H1 (cell line): Measurements from ENCODE around the gene GDI2. TPM values are rescaled to one million over a fixed set of nuclear protein-coding genes. Genes with fewer than 3 reads are reported as not detected.

Experiments
- CTCF ChIA-PET: fragments of 300-600 bp; sonication (Branson Sonifier 250); formaldehyde crosslinking; loops from one replicate; lab custom pipeline; 2021; ENCODE audit not compliant: partially characterized antibody; lab: Charles Lee
- POLR2A ChIA-PET: fragments of 300-600 bp; sonication (Branson Sonifier 250); formaldehyde crosslinking; loops from one replicate; lab custom pipeline; 2021; ENCODE audit warnings: inconsistent platforms; ENCODE audit not compliant: partially characterized antibody; lab: Charles Lee
- DNase-seq, 2 experiments: peaks; one replicate each; pipeline versions ENCODE4 v3.0.0 to v3.0.0-alpha.2; 2010 to 2022; ENCODE audit warnings: low spot score in 2 of 2, low read depth in 1 of 2, mixed read lengths in 1 of 2
- FAIRE-seq: peaks from 2 replicates; lab custom pipeline; 2011; peaks lifted over from hg19 to GRCh38; lab: Jason Lieb, UNC
- H2AFZ ChIP-seq: 2 replicates; pipeline ENCODE4 v1.8.1; 2012; ENCODE audit warnings: low read length, inconsistent platforms
- H2AK5ac ChIP-seq: 2 replicates; pipeline ENCODE4 v1.6.1; 2013; ENCODE audit warnings: low read depth, low read length
- H2BK120ac ChIP-seq: replicated peaks from 2 replicates; pipeline ENCODE3; 2013; ENCODE audit warnings: low read depth, low read length, inconsistent platforms
- H2BK12ac ChIP-seq: 2 replicates; pipeline ENCODE4 v1.6.1; 2013; ENCODE audit warnings: low read depth, low read length
- H2BK15ac ChIP-seq: 2 replicates; pipeline ENCODE4 v1.6.1; 2013; ENCODE audit warnings: low read length
- H2BK20ac ChIP-seq: 2 replicates; pipeline ENCODE4 v1.6.1; 2013; ENCODE audit warnings: low read length
- H2BK5ac ChIP-seq: 2 replicates; pipeline ENCODE4 v1.6.1; 2013; ENCODE audit warnings: low read depth, low read length
- H3K14ac ChIP-seq: 2 replicates; pipeline ENCODE4 v1.6.1; 2013; ENCODE audit warnings: inconsistent platforms; ENCODE audit not compliant: insufficient read length
- H3K18ac ChIP-seq: 2 replicates; pipeline ENCODE4 v1.6.1; 2013; ENCODE audit warnings: low read length; ENCODE audit errors: extremely low read depth
- H3K23ac ChIP-seq: 2 replicates; pipeline ENCODE4 v1.6.1; 2013; ENCODE audit warnings: inconsistent platforms; ENCODE audit not compliant: insufficient read length
- H3K23me2 ChIP-seq: 2 replicates; pipeline ENCODE4 v1.6.1; 2013; ENCODE audit warnings: low read depth, low read length
- H3K27ac ChIP-seq: 2 replicates; pipeline ENCODE4 v1.6.1; 2011; ENCODE audit warnings: low read depth, low read length, inconsistent platforms
- H3K27me3 ChIP-seq, 4 experiments: replicated peaks in 1 of 4; 1 replicate in 1 of 4; 2 replicates in 3 of 4; pipeline versions ENCODE4 v1.6.1 to v1.8.1; 2011 to 2013; ENCODE audit warnings: low read length in 3 of 4, mild to moderate bottlenecking in 3 of 4, inconsistent platforms in 2 of 4, mixed read lengths in 2 of 4, moderate library complexity in 1 of 4; ENCODE audit not compliant: control insufficient read depth in 3 of 4, insufficient read depth in 3 of 4; ENCODE audit errors: extremely low read depth in 1 of 4
- H3K36me3 ChIP-seq, 4 experiments: 2 replicates each; pipeline versions ENCODE4 v1.6.1 to v1.8.1; 2011 to 2013; ENCODE audit warnings: mild to moderate bottlenecking in 4 of 4, low read length in 3 of 4, moderate library complexity in 2 of 4, control low read depth in 1 of 4, inconsistent platforms in 1 of 4; ENCODE audit not compliant: insufficient read depth in 4 of 4, control insufficient read depth in 2 of 4
- H3K4ac ChIP-seq: replicated peaks from 2 replicates; pipeline ENCODE3; 2013; ENCODE audit warnings: low read length, low read depth, mixed read lengths, inconsistent platforms; ENCODE audit not compliant: insufficient read length
- H3K4me1 ChIP-seq, 4 experiments: replicated peaks in 1 of 4; 1 replicate in 1 of 4; 2 replicates in 3 of 4; pipeline versions ENCODE4 v1.6.1 to v1.8.1; 2011 to 2013; ENCODE audit warnings: low read length in 3 of 4, inconsistent platforms in 2 of 4, mixed read lengths in 1 of 4; ENCODE audit not compliant: insufficient read depth in 4 of 4, control insufficient read depth in 3 of 4
- H3K4me2 ChIP-seq, 2 experiments: 2 replicates each; pipeline versions ENCODE4 v1.6.1 to v1.8.1; 2011 to 2013; ENCODE audit warnings: low read depth in 2 of 2, low read length in 2 of 2, control low read depth in 1 of 2, inconsistent platforms in 1 of 2, mild to moderate bottlenecking in 1 of 2; ENCODE audit not compliant: insufficient read depth in 1 of 2
- H3K4me3 ChIP-seq, 4 experiments: fragments of 200-600, 300-600 bp in 1 of 4; sonication (generic), shearing (Covaris generic), sonication (Bioruptor Twin) in 1 of 4; 2 replicates each; pipeline versions ENCODE4 v1.5.1 to v1.8.1; 2011 to 2016; ENCODE audit warnings: low read length in 4 of 4, low read depth in 3 of 4, control low read depth in 2 of 4, inconsistent platforms in 2 of 4, mild to moderate bottlenecking in 2 of 4, mixed read lengths in 1 of 4, moderate library complexity in 1 of 4; ENCODE audit not compliant: insufficient read depth in 2 of 4; ENCODE audit errors: extremely low read depth in 1 of 4
- H3K56ac ChIP-seq: replicated peaks from 2 replicates; pipeline ENCODE3; 2013; ENCODE audit warnings: low read depth, mild to moderate bottlenecking, mixed read lengths, low read length, inconsistent platforms; ENCODE audit not compliant: insufficient read length
- H3K79me1 ChIP-seq: 2 replicates; pipeline ENCODE4 v1.6.1; 2013; ENCODE audit warnings: low read depth, low read length, control low read depth
- H3K79me2 ChIP-seq, 2 experiments: 2 replicates each; pipeline versions ENCODE4 v1.6.1 to v1.8.1; 2012 to 2013; ENCODE audit warnings: low read length in 2 of 2, mild to moderate bottlenecking in 2 of 2, inconsistent platforms in 1 of 2; ENCODE audit not compliant: insufficient read depth in 2 of 2, control insufficient read depth in 1 of 2
- H3K9ac ChIP-seq, 4 experiments: replicated peaks in 1 of 4; 1 replicate in 1 of 4; 2 replicates in 3 of 4; pipeline versions ENCODE4 v1.6.1 to v1.8.1; 2011 to 2013; ENCODE audit warnings: low read depth in 3 of 4, low read length in 3 of 4, control low read depth in 2 of 4, mild to moderate bottlenecking in 2 of 4, moderate library complexity in 2 of 4, inconsistent platforms in 1 of 4; ENCODE audit errors: extremely low read depth in 1 of 4
- H3K9me3 ChIP-seq, 2 experiments: 2 replicates each; pipeline versions ENCODE4 v1.6.1 to v1.8.1; 2012 to 2013; ENCODE audit warnings: mild to moderate bottlenecking in 2 of 2, moderate library complexity in 2 of 2, control low read depth in 1 of 2, inconsistent platforms in 1 of 2, low read depth in 1 of 2, low read length in 1 of 2, mixed read lengths in 1 of 2; ENCODE audit not compliant: insufficient read depth in 2 of 2
- H4K20me1 ChIP-seq, 2 experiments: replicated peaks in 1 of 2; 2 replicates each; pipeline versions ENCODE3 to v1.8.1; 2011 to 2013; ENCODE audit warnings: inconsistent platforms in 2 of 2, low read length in 2 of 2, mild to moderate bottlenecking in 1 of 2; ENCODE audit not compliant: insufficient read depth in 2 of 2, control insufficient read depth in 1 of 2
- H4K5ac ChIP-seq: 2 replicates; pipeline ENCODE4 v1.6.1; 2013; ENCODE audit warnings: low read length, low read depth, mixed read lengths, inconsistent platforms; ENCODE audit not compliant: insufficient read length
- H4K8ac ChIP-seq: 2 replicates; pipeline ENCODE4 v1.8.0; 2013; ENCODE audit warnings: mild to moderate bottlenecking, moderate library complexity, low read length, inconsistent platforms; ENCODE audit not compliant: insufficient read depth; ENCODE audit errors: extremely low read depth
- H4K91ac ChIP-seq: replicated peaks from 2 replicates; pipeline ENCODE3; 2013; ENCODE audit warnings: low read length, mixed read lengths, inconsistent platforms; ENCODE audit not compliant: insufficient read length
- MAX ChIP-seq: IDR thresholded peaks from 2 replicates; pipeline ENCODE4 v1.6.1; 2012; ENCODE audit warnings: inconsistent platforms
- RBBP5 ChIP-seq: IDR thresholded peaks from 2 replicates; pipeline ENCODE4 v1.7.1; 2012; ENCODE audit warnings: low read depth, mild to moderate bottlenecking, inconsistent platforms, low read length, moderate library complexity, borderline replicate concordance
- TAF1 ChIP-seq: IDR thresholded peaks from 2 replicates; pipeline ENCODE4 v1.6.1; 2011; ENCODE audit warnings: mild to moderate bottlenecking, low read depth, low read length
- WGBS, 2 experiments: shearing (Covaris generic) in 1 of 2; methylation state at CpG; one replicate each; pipeline versions ENCODE4 v1.1.6 to v1.1.7; 2013 to 2015; ENCODE audit warnings: low lambda C conversion rate in 2 of 2, mixed read lengths in 2 of 2, inconsistent platforms in 1 of 2, low coverage in 1 of 2, missing lambda C conversion rate in 1 of 2; ENCODE audit not compliant: insufficient replicate concordance in 2 of 2, insufficient coverage in 1 of 2, insufficient read length in 1 of 2; ENCODE audit errors: extremely low coverage in 1 of 2, missing lambda C conversion rate in 1 of 2; 5-methylcytosine and 5-hydroxymethylcytosine counted together
- polyA plus RNA-seq, 7 experiments: library from polyadenylated mRNA; depleted of rRNA in 3 of 7; stranded (reverse) in 5 of 7; unstranded in 2 of 7; fragments of >200 nt in 5 of 7; fragments of 200-250 nt in 2 of 7; gene quantifications; 1 replicate in 5 of 7; 2 replicates in 1 of 7; 4 replicates in 1 of 7; pipeline versions ENCODE4 v1.2.1 to v1.2.3, GENCODE V29; 2011 to 2013; ENCODE audit warnings: missing spikeins in 2 of 7, mixed read lengths in 2 of 7
- total RNA-seq: library from RNA; stranded (reverse); fragmentation: NEBNext Ultra II Directional; extraction: Animal tissue kit (Norgen Biotek cat#: 25700); gene quantifications from 2 replicates; pipeline ENCODE4 v1.2.1, GENCODE V29; 2021

Gene GDI2
- total and polyA plus RNA-seq, 2 of the 8 experiments (the other 6 are each of a cell fraction or from before 2014, with no cell fraction given): 168 to 385 TPM

GRCh38 chr10:5761220-5761619 lies 52.0 kb downstream of the GDI2 start:
- Histone ChIP-seq H3K79me2 (no peaks in the 10 kb centered on the region), H3K4me3 (no peak overlapping the region), H3K4me2 (no peak overlapping the region), H3K56ac (no peak overlapping the region), H3K23me2 (no peaks in the 10 kb centered on the region), H2BK15ac (no peak overlapping the region), H3K4me1 (no peaks in the 10 kb centered on the region), H4K5ac (no peak overlapping the region), H2AFZ (no peak overlapping the region), H2BK5ac (no peak overlapping the region), H4K20me1 (peaks cover 1 to 2% of the 10 kb centered on the region in 2 experiments), H3K18ac (no peak overlapping the region), H3K9ac (no peak overlapping the region), H3K23ac (no peak overlapping the region), H3K36me3 (peaks cover 25 to 82% (median 65%) of the 10 kb centered on the region in 4 experiments), H4K8ac (no peak overlapping the region), H3K79me1 (no peaks in the 10 kb centered on the region), H3K4ac (no peak overlapping the region), H3K27ac (no peak overlapping the region), H2AK5ac (no peak overlapping the region), H3K27me3 (no peaks in the 10 kb centered on the region), H4K91ac (no peak overlapping the region), H3K14ac (no peak overlapping the region), H3K9me3 (no peaks in the 10 kb centered on the region), H2BK120ac (no peak overlapping the region), H2BK12ac (no peak overlapping the region), H2BK20ac (no peak overlapping the region)
- DNase-seq: no peak
- FAIRE-seq: no peak
- CTCF ChIA-PET: no interaction called here
- 92% methylated on average over 2 of the region's 2 CpGs; no CpG with 5 or more reads in 1 of the 2 experiments for WGBS, 2 experiments
- POLR2A ChIA-PET: interaction anchor here (0.6 to 3.5 kb wide), 3 partner anchors 9 to 398 kb away, joined by 4 to 14 read pairs (median 5); no protein-coding TSS in a partner anchor
- no peak for TF ChIP-seq RBBP5
- TF ChIP-seq MAX: no peak
- TF ChIP-seq TAF1: no peak
